Activated T-helper 1 cell treated with Interleukin-2 at 50 U/mL for 16 hours (primary cell): ENCODE measurements around the gene CCDC110.
A peak's percentile ranks its signal among the peaks of the same experiment; 100 is the strongest.
"Not testable (repeated sequence)": the region's sequence is repeated elsewhere in the genome, so short reads cannot be mapped to it uniquely, and the experiment has no call there.

Source experiments
- DNase-seq: peaks from one replicate; pipeline ENCODE4 v3.0.0-alpha.2; 2020; ENCODE audit warnings: low read depth

CCDC110 gene

DNA sequence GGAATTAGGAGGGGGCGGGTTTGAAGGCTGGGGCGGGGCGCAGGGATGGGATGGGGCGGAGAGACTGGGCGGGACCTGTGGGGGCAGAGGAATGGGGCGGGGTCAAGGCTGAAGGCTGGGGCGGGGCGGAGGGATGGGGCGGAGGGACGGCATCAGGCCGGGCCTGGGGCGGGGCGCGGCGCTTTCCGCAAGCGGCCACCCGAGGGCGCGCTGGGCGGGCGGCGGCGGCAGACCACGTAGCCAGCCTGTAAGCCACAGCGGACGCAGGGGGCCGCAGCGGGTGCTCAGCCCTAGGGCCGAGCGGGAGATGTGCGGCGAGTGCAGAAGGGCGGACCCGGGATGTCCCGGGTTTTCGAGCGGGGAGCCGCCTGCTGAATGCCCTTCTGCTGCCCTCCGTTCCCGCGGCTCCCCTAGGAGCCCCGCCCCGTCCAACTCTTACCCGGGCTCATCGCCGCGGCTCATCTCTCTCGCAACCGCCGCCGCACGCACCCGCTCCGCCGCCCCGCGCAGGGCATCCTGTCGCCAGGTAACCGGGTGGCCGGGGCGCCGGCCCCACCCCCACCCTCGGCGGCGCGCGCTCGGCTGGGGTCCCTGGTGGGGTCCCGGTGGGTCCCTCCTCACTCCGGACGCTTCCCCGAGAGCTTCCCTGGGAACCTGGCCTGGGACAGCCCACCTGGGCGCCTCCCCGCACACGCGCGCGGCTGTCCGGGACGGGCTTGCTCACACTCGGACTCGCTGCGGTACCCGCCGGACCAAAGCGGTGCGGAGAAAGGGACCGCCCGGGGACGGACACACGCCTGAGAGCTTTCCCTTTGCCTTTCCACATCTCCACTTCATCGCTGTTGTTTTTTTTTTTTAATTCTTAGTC lies at the start of gene CCDC110:
Gene CCDC110 (minus strand): TSS at position 499 of the 868 bp plus-strand sequence. CDS start 50 bp downstream, at position 449.
- DNase-seq = peak; percentile 87

DNA sequence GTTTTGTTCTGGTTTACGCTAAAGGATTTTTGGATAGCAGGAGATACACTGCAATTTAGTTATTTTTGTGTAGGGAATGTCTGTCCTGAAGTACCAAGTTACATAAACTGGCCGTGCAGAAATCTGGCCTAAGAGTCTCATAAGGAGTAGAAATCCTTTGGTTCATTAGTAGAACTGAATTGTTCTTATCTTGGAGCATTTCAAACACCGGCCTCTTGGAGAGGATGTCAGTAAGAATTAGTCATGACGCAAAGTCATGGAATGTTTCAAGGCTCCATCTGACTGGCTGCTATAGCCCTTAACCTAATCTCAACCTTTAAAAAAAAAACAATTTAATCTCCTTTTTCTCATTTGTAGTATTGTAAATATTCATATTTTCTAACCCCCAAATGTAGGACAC lies 48.6 kb upstream of the CCDC110 start:
- no peak for DNase-seq

DNA sequence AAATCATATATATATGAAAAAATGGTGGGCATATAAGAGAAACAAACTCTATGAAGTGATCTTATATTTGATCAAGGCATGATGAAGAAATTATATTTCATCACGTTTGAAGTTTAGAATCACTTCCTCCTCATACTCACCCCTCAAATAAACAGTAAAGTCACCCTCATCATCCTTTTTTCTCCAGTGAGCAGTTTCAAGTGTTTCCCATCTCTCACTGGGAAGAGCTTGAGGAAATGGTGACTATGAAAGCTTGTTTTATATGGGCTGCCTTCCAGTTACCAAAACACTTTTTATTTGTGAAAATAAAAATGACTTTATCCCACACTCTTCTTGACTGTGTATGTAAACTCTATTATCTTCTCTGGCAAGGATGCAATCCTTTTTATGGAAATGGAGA lies 47.0 kb upstream of the CCDC110 start:
- DNase-seq = no peak

DNA sequence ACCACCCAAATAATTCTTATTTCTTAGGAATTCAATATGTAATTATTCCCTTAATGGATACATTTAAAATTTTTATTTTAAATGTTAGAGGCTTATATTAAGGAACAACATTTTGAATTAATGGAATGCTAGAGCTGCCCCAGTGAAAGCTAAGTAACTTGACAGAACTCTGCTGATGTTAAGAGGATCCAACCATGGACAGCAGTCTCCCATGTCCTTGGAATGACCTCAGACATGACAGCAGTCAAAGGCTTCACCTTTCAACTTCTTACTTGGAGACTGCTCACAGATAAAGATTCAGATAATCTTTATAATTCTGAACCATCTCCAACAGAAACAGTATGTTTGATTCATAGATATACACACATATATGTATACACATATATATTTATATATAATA lies 46.5 kb upstream of the CCDC110 start:
- DNase-seq = no peak

DNA sequence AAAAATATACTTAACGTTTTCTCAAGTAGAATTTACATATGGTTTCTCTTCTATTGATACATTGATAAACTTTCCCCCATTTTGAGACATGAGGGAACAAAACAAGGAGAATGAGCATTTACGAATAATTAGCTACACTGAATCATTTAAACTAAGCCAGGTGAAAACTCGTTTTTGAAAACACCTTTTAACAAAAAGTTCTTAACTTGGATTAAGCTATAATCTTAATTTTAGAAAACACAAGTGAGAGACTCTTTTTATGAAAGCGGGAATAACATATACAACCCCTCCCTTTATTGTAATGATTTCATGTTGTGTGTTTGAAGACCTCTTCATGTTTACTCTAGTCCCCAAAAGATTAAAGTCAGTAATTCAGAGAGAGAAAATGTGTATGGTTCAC lies 43.7 kb upstream of the CCDC110 start:
- DNase-seq = no peak

DNA sequence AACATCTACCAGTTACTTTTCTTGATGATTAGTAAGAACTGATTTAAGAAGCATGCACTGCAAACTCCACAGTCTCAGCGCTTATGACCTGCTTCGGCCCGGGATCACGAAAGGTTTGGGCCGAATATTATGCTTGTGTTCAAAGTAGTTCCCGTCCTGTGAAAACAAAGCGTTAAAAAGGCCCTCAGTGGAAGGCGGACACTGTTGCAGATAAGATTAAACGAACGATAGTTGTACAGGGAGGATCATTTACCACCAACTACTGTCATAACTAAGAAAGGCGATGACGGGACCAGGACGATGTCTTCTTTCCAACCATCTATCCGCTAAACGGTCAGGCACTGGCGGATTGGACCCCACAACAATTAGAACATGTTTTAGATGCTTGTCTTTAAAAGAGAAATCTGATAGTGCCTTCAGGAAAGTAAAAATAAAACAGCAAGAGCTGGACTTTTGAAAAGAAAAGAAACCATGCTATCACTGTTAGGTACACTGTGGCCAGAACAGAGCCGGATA lies 42.7 kb upstream of the CCDC110 start:
- DNase-seq = no peak

DNA sequence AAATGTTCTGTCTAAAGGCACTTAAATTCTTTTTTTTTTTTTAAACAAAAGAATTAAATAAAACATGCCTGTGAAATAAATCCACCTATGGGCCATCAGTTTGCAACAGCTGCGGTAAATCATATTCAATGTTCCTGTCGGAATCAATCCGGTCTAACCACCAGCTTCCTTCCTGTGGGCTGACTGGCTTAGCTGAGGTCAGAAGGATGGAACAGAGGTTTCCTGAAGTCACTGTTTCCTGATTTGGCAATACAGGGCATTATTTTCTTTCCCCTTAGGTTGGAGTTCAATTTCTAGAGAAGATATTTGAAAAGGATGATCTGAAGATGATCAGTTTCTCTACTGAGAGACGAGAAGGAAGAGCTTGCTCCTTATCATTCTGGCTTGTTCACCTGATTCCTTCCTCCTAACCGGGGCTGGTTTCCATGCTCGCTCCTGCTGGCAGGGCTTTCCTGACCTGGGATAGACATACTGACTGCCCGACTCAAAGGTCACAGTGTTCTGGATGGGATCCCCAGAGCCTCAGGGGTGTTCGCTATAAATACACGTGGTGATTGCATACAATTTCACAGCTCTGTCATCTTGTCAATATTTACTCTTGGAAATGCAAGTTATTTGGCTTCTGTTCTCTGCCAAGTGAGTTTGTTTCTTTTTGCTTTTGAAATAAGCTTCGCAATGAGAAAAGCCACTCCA lies 42.1 kb upstream of the CCDC110 start:
- DNase-seq = no peak

DNA sequence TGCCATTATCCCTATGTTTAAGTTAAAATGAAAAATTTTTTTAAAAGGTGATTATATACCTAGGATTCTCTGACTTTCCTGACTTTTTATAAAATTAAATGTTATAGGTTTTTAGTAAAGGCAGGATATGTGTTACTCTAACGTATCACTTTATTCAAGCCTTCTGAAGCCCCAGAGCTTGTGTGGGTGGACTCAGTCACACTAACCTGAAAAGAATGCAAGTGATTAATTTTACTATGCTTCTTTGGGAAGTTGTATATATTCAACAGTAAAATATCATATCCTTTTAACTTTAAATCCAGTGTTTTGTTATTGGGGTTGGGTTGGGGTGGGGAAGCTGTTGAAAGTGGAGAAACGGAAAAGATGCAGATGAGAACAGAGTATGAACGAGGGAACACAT lies 41.0 kb upstream of the CCDC110 start:
- DNase-seq = no peak

DNA sequence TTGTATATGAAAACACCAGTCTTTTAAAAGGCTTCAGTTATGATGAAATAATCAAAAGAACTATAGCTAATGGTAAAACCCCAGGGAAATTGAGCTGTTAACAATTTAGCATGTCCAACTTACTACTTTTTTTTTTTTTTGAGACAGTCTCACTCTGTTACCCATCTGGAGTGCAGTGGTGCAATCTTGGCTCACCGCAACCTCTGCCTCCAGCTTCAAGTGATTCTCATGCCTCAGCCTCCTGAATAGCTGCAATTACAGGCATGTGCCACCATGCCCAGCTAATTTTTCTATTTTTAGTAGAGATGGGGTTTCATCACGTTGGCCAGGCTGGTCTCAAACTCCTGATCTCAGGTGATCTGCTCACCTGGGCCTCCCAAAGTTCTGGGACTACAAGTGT lies 39.7 kb upstream of the CCDC110 start:
- not testable (repeated sequence) for DNase-seq

DNA sequence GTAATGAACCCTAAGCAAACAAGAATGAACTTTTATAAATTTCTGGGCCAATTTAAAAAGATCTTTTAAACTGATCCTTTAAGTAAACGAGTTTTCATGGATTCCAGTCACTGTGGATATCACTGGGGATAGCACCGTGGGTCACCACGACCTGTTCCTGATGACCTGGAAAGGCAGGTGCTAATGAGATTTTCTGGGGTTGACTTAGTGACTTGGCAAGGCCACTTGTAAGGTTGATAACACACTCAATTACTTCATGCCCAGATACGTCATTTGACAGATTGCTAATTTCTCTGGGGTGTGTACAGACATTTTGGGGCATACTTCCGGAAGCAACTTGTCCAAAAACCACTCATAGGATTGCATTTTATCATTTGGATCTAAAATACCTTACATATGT lies 39.3 kb upstream of the CCDC110 start:
- no peak for DNase-seq

DNA sequence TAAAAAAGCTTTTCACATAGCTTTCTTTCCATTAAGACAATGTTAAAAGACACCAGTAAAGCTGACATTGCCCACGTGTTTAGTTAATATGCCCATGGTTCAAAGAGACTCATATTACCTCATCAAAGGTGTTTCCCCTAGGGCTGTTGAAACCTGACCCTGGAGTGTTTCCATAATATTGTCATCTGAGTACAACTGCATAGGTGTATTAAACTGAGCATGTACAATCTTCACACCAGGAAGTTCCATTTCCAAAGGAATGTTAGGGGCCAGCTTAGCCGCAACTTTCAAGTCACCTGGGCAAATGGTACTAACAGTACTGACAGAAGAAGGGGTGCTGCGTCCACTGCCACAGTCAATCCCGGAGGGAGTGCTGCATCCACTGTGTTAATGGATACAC lies 36.6 kb upstream of the CCDC110 start:
- no peak for DNase-seq

DNA sequence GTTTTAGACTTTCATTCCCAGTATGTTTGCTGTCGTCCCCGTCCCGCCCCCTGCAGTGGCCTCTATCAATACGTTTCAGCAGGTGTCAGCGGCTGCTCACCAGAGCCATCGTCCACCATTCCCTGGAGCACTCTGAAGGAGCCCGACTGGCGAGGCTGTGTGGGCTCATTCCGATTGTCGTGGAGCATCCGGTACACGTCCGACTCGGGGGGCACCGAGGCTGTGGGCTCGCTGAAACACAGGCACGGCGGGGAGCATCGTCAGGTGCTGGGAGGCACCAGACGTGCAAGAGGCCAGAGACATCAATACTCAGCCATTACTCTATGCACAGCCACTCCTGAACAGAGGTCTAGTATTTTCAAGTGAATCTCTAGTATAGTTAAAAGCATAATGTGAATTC lies 34.9 kb upstream of the CCDC110 start:
- no peak for DNase-seq

DNA sequence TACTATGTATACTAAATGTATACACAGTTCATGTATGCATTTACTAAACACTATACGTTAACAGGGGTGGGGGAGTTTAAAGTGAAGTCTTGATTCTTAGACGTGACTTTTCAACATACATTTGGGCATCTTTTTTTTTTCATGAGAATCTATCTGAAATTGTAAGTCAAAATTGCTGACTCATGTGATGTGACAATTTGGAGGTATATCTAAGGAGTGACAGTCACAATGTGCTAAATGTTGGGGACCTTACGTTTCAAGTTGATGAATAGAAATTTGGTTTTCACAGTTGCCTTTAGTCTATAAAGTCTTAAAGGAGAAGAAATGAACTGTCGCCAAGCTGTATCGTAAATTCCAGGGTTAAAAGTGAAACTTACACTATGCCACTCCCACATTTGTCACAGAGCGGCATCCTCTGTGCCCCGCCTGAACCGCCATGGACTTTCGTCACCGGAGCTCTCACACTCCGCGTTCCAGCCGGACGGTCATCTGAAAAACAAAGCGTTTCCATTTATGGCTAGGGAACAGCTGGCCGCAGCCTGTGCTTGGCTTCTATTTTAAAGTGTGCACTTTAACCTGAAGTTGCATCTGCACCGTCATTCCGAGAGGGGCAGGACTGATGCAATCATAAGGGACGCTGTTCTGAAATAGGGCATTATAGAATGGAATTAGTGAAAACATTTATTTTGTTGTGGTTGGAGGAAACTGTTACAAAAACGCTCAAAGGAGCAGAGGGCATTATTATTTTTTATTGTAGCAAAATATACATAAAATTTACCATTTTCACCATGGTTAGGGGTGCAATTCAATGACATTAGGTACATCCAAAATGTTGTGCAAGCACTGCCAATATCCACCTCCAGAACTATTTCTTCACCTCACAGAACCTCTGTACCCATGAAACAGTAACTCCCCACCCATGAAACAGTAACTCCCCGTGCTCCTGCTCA lies 32.8 kb upstream of the CCDC110 start:
- DNase-seq = no peak

DNA sequence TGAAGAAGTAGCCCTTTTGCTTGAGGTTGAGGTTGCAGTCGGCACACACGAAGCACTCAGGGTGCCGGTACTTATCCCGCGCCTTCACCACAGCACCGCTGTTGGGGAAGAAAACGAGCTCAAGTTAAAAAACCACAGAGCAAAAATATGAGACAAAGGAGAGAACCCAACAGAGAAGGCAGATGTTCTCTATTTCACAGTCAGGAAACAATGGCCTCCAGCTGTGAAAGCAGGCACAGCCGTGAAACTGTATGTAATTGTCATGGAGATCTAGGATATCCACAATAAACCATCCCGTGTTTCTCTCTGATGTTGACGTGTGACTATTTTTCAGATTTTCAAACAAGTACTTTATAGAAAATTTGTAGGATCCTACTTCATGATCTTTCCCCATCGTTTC lies 30.9 kb upstream of the CCDC110 start:
- no peak for DNase-seq

DNA sequence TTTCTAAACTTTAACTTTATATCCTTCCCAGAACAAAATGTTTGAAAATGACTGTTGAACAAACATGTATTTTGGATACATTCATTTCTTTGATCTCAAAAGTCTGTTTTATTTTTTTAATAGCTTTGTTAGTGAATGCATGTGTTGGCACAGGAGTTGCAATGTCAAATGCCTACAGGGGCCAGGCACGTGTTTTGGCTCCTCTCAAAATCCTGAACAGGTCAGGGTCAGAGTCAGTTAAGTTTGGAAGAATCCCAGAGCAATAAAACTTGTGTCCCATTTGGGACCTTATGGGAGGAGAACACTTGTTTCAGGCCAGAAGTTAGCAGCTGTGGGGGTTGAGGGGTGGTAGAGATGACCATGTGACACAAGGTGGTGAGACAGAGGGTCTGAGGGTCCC lies 29.0 kb upstream of the CCDC110 start:
- no peak for DNase-seq

DNA sequence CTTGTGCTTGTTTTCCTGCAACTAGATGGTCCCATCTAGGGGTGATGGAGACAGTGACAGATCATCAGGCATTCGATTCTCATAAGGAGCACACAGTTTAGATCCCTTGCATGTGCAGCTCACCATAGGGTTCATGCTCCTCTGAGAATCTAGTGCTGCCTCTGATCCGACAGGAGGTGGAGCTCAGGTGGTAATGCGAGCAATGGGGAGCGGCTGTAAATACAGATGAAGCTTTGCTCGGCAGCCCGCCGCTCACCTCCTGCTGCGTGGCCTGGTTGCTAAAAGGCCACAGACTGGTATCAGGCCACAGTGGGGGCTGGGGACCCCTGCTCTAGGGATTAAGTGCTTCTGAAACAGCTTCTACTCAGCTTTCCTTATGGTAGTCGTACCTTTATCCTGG lies 28.5 kb upstream of the CCDC110 start:
- no peak for DNase-seq

DNA sequence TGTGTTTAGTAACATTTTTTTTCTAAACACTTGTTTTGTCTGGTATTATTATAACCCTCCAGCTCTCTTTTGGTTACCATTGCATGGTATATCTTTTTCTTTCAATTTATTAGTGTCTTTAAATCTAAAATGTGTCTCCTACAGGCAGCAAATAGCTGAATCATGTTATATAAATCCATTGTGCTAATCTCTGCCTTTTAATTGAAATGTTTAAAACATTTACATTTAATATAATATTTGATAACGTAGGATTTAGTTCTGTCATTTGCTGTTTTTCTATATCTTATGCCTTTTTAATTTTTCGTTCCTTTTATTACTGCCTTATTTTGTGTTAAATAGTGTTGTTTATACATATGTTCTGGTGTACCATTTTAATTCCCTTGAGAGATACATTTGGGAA lies 17.1 kb upstream of the CCDC110 start:
- DNase-seq = no peak

DNA sequence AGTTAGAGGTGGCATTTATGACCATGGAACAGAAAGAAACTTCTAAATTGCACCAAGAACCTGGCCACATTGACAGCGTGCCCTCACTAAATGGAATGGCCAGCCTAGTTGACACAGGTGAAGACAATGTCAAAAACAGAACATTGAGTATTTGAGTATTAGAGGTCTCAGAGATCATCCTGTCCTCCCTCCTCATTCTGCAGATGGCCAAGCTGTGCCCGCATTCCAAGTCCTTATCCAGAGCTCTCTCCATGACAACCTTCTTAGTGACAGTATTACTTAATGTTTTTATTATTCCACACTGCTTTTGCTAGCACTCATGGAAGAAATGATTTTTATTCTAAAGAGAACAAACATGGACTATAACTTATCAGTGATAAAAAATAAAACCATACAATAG lies 9.9 kb upstream of the CCDC110 start:
- no peak for DNase-seq

DNA sequence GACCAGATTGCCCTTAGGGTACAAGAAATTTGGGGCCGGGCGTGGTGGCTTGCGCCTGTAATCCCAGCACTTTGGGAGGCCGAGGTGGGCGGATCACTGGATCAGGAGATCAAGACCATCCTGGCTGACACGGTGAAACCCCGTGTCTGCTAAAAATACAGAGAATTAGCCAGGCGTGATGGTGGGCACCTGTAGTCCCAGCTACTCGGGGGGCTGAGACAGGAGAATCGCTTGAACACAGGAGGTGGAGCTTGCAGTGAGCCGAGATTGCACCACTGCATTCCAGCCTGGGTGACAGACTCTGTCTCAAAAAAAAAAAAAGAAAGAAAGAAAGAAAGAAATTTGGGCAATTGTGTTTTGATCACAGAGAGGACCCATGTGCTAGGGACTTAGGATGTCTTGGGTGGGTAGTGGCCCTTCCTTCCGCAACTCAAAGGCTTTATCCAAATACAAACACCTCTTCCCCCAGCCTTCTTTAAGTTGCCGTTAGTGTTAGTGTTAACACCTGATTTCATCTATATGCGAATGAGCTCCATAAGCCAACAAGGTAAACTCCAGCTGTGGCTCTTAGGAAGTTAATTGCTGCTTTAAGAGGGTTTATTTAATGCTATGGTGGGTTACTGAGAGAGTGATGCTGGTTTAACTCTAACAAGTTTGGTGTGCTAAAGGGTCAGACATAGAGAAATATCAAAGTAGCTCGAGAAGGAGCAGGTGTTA lies 8.6 kb upstream of the CCDC110 start:
- no peak for DNase-seq

DNA sequence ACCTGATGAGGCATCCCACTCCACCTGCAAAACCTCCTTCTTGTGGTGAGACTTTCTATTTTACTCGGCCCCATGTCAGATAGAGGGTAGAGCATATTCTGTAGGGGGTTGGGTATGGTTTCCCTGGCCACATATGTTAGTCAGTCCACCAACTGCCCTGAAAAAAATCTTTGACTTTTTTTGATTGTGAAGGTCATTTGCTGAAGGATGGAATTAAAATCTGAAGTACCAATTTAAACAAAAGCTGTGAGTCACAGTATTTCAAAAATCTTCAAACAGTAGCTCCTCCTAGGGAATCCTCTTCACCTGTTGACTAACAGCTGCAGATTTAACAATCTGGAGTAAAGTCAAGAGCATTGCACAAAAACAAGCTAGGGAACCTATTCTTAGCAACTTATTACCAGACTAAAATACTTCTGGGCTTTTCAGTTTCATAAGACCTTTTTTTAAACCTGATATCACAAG lies 8.0 kb upstream of the CCDC110 start:
- no peak for DNase-seq

DNA sequence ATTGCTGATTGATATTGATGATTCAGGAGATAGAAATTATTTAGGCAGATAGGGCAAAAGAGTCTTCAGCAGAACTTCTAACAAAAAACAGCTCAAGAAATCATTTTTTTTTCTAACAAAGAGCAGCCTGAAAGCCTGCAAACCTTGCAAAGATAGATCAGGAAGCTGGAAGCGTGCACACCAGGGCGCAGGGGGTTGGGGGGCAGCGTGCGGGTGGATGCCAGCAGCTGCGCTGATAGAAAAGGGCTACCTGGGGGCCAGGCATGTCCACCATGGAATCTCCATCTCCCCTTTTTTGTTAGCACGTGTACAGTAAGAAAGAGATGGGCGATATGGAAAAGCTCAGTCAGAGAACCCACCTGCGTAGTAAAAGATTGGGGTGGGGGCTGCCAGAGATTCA lies 1.7 kb upstream of the CCDC110 start:
- no peak for DNase-seq
